GM12878 (cell line): ENCODE measurements around the gene NAALADL2.

Experiments used
- BCL11A ChIP-seq: IDR thresholded peaks from 2 replicates; pipeline ENCODE4 v1.6.1; 2011; ENCODE audit warnings: low read depth, low read length
- BCL3 ChIP-seq: IDR thresholded peaks from 2 replicates; pipeline ENCODE4 v1.6.1; 2011; ENCODE audit warnings: borderline replicate concordance, low read depth, mild to moderate bottlenecking, moderate library complexity, low read length; ENCODE audit not compliant: insufficient read depth, poor library complexity, severe bottlenecking
- CREM ChIP-seq: IDR thresholded peaks from 2 replicates; pipeline ENCODE4 v1.6.1; 2014; ENCODE audit warnings: antibody characterized with exemption, low read depth
- FOXM1 ChIP-seq: IDR thresholded peaks from 2 replicates; pipeline ENCODE4 v1.6.1; 2012; ENCODE audit warnings: low read depth, mild to moderate bottlenecking, inconsistent platforms, low read length, moderate library complexity
- JUND ChIP-seq: IDR thresholded peaks from 2 replicates; pipeline ENCODE4 v1.6.1; 2012; ENCODE audit warnings: low read depth, mild to moderate bottlenecking, low read length, improper control_type of control experiment, moderate library complexity
- MYB ChIP-seq: fragments of 150-350 bp; IDR thresholded peaks from 2 replicates; pipeline ENCODE4 v1.6.1; 2014; ENCODE audit warnings: mild to moderate bottlenecking, low read depth, low read length, borderline replicate concordance
- POLR2A ChIP-seq: IDR thresholded peaks from 2 replicates; pipeline ENCODE4 v1.6.1; 2011; ENCODE audit warnings: low read depth, mild to moderate bottlenecking, low read length
- POLR2AphosphoS5 ChIP-seq: IDR thresholded peaks from 2 replicates; pipeline ENCODE4 v1.6.1; 2011; ENCODE audit warnings: mild to moderate bottlenecking, low read length, inconsistent platforms
- RCOR1 ChIP-seq: conservative IDR thresholded peaks from 2 replicates; pipeline ENCODE4 v1.6.1; 2012; ENCODE audit warnings: low read depth, low read length, improper control_type of control experiment
- TAF1 ChIP-seq: IDR thresholded peaks from 2 replicates; pipeline ENCODE4 v1.6.1; 2011; ENCODE audit warnings: mild to moderate bottlenecking, low read depth, low read length, borderline replicate concordance
- ZZZ3 ChIP-seq: IDR thresholded peaks from 2 replicates; pipeline ENCODE4 v1.6.1; 2011; ENCODE audit warnings: low read depth; ENCODE audit not compliant: control insufficient read depth, insufficient read length
- TF ChIP-seq, protein P1 (sequence below): IDR thresholded peaks from 2 replicates; pipeline ENCODE4 v1.6.1; 2012; ENCODE audit warnings: low read length, inconsistent platforms
- TF ChIP-seq, protein P2 (sequence below), 3 experiments: IDR thresholded peaks in 2 of 3; conservative IDR thresholded peaks in 1 of 3; 2 replicates each; pipeline ENCODE4 v1.5.1; 2011; ENCODE audit warnings: low read depth in 3 of 3, low read length in 3 of 3, mild to moderate bottlenecking in 3 of 3, control low read depth in 2 of 3, moderate library complexity in 2 of 3, inconsistent platforms in 1 of 3, mixed read lengths in 1 of 3; ENCODE audit not compliant: control insufficient read depth in 2 of 3, insufficient read depth in 1 of 3; ENCODE audit errors: extremely low read depth in 1 of 3

DNA sequence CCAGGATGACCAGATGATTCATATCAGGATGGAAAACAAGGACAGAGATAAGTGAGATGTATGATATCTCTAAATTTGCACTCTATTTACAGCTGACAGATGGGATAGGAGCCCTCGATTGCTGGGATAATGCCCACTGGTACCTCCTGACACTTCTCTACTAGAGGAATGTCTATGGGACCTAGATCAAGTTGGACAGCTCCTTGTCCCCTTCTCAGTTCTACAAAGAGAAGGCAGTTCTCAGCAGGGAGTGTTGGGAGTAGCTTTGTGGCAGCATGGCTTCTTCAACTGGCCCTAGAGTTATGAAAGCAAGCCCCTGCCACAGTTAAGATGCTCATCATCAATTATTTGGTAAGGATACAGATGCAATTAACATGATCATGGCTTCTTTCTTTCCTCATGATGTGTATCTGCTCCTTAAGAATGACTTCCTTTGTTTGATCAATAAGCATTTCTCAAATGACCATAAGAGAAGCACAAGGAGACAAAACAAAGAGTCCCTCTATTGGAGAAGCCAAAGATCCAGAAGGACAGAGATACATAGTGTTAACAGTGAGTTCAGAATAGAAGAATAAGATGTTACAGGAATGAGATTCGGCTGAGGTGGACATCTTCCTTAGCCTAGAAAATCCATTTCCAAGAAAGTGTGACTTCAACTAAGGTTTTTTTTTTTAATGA lies 481.3 kb downstream of the NAALADL2 start:
- no peak for TF ChIP-seq POLR2AphosphoS5
- TF ChIP-seq BCL3, result no peak
- TF ChIP-seq, protein P1, sequence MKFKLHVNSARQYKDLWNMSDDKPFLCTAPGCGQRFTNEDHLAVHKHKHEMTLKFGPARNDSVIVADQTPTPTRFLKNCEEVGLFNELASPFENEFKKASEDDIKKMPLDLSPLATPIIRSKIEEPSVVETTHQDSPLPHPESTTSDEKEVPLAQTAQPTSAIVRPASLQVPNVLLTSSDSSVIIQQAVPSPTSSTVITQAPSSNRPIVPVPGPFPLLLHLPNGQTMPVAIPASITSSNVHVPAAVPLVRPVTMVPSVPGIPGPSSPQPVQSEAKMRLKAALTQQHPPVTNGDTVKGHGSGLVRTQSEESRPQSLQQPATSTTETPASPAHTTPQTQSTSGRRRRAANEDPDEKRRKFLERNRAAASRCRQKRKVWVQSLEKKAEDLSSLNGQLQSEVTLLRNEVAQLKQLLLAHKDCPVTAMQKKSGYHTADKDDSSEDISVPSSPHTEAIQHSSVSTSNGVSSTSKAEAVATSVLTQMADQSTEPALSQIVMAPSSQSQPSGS, result no peak
- TF ChIP-seq RCOR1, result no peak
- TF ChIP-seq, protein P2, sequence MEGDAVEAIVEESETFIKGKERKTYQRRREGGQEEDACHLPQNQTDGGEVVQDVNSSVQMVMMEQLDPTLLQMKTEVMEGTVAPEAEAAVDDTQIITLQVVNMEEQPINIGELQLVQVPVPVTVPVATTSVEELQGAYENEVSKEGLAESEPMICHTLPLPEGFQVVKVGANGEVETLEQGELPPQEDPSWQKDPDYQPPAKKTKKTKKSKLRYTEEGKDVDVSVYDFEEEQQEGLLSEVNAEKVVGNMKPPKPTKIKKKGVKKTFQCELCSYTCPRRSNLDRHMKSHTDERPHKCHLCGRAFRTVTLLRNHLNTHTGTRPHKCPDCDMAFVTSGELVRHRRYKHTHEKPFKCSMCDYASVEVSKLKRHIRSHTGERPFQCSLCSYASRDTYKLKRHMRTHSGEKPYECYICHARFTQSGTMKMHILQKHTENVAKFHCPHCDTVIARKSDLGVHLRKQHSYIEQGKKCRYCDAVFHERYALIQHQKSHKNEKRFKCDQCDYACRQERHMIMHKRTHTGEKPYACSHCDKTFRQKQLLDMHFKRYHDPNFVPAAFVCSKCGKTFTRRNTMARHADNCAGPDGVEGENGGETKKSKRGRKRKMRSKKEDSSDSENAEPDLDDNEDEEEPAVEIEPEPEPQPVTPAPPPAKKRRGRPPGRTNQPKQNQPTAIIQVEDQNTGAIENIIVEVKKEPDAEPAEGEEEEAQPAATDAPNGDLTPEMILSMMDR (IDR thresholded peaks at IDR 0.05 in 2 of 3, conservative IDR thresholded peaks at IDR 0.05 in 1 of 3; ENCODE audit: control insufficient read depth in 2 of 3, extremely low read depth in 1 of 3, insufficient read depth in 1 of 3, low read depth in 3 of 3, low read length in 3 of 3), result no peak
- TF ChIP-seq POLR2A, result no peak
- TF ChIP-seq TAF1, result no peak
- TF ChIP-seq MYB, result no peak
- no peak for TF ChIP-seq ZZZ3
- no peak for TF ChIP-seq BCL11A
- TF ChIP-seq JUND, result no peak
- TF ChIP-seq FOXM1, result no peak
- TF ChIP-seq CREM, result no peak
